Progenitor cell of endocrine pancreas (in vitro differentiated cells): ENCODE data around the gene PTPRM. TPM values are rescaled to one million over a fixed set of nuclear protein-coding genes. Genes with fewer than 3 reads are reported as not detected.

ENCODE experiments used
- DNase-seq: peaks from one replicate; pipeline ENCODE4 v3.0.0; 2021; ENCODE audit warnings: low spot score; ENCODE audit not compliant: unreplicated experiment
- H3K27ac Mint-ChIP-seq: 2 replicates; pipeline ENCODE4 v1.8.0; 2021; ENCODE audit warnings: mild to moderate bottlenecking, moderate library complexity, mixed read lengths
- H3K27me3 Mint-ChIP-seq: 2 replicates; pipeline ENCODE4 v1.8.0; 2021; ENCODE audit warnings: mixed read lengths
- H3K36me3 Mint-ChIP-seq: 2 replicates; pipeline ENCODE4 v1.8.0; 2022; ENCODE audit warnings: mixed read lengths; ENCODE audit not compliant: insufficient read depth
- H3K4me1 Mint-ChIP-seq: 2 replicates; pipeline ENCODE4 v1.8.0; 2021; ENCODE audit warnings: low read depth, mixed read lengths
- H3K4me3 Mint-ChIP-seq: 2 replicates; pipeline ENCODE4 v1.8.0; 2021; ENCODE audit warnings: low read depth, mild to moderate bottlenecking, moderate library complexity, mixed read lengths
- H3K9me3 Mint-ChIP-seq: 2 replicates; pipeline ENCODE4 v1.8.0; 2021; ENCODE audit warnings: low read depth, mixed read lengths
- CTCF ChIP-seq: fragments of 200-600 bp; sonication (generic); IDR thresholded peaks from one replicate; pipeline ENCODE4 v1.5.0; 2021; ENCODE audit warnings: antibody characterized with exemption, mild to moderate bottlenecking; ENCODE audit not compliant: unreplicated experiment
- total RNA-seq: library from RNA; stranded (reverse); gene quantifications from 2 replicates; pipeline ENCODE4 v1.2.1, GENCODE V29; 2021

The PTPRM gene
- total RNA-seq, 1 donor from 2014 or later: 23.2 TPM

- TF ChIP-seq CTCF: no peak
- no peak overlapping the region for H3K4me3 Mint-ChIP-seq
- H3K9me3 Mint-ChIP-seq: peaks cover 10% of the 10 kb centered on the region
- peaks cover 2% of the 10 kb centered on the region for H3K36me3 Mint-ChIP-seq
- no peak for DNase-seq
- no peak overlapping the region for H3K27ac Mint-ChIP-seq
- H3K27me3 Mint-ChIP-seq: no peaks in the 10 kb centered on the region
- peaks cover 18% of the 10 kb centered on the region for H3K4me1 Mint-ChIP-seq
These were observed 78.6 kb downstream of the PTPRM start for GRCh38 chr18:7645756-7646155.

- H3K27ac Mint-ChIP-seq: no peak overlapping the region
- no peak for DNase-seq
- H3K36me3 Mint-ChIP-seq: peaks cover 5% of the 10 kb centered on the region
- H3K9me3 Mint-ChIP-seq: peaks cover 10% of the 10 kb centered on the region
- no peak for TF ChIP-seq CTCF
- H3K4me3 Mint-ChIP-seq: no peak overlapping the region
- no peaks in the 10 kb centered on the region for H3K27me3 Mint-ChIP-seq
- H3K4me1 Mint-ChIP-seq: peaks cover 18% of the 10 kb centered on the region
These were observed 79.2 kb downstream of the PTPRM start for GRCh38 chr18:7646174-7646886.

GRCh38 chr18:7647500-7647899, 80.4 kb downstream of the PTPRM start:
- peaks cover 10% of the 10 kb centered on the region for H3K9me3 Mint-ChIP-seq
- H3K27me3 Mint-ChIP-seq: no peaks in the 10 kb centered on the region
- peaks cover 9% of the 10 kb centered on the region for H3K4me1 Mint-ChIP-seq
- no peak for TF ChIP-seq CTCF
- peaks cover 6% of the 10 kb centered on the region for H3K36me3 Mint-ChIP-seq
- H3K27ac Mint-ChIP-seq: no peak overlapping the region
- no peak for DNase-seq
- no peak overlapping the region for H3K4me3 Mint-ChIP-seq

GRCh38 chr18:7657050-7657449, 89.9 kb downstream of the PTPRM start:
- Mint-ChIP-seq H3K4me3 (no peak overlapping the region), H3K27ac (no peak overlapping the region), H3K4me1 (peaks cover 7% of the 10 kb centered on the region), H3K36me3 (peaks cover under 1% of the 10 kb centered on the region), H3K27me3 (no peaks in the 10 kb centered on the region), H3K9me3 (no peaks in the 10 kb centered on the region)
- DNase-seq: no peak
- TF ChIP-seq CTCF: no peak

- Mint-ChIP-seq H3K4me3 (no peak overlapping the region), H3K27ac (no peak overlapping the region), H3K9me3 (no peaks in the 10 kb centered on the region), H3K36me3 (no peaks in the 10 kb centered on the region), H3K27me3 (no peaks in the 10 kb centered on the region), H3K4me1 (peaks cover 7% of the 10 kb centered on the region)
- no peak for TF ChIP-seq CTCF
- DNase-seq: no peak
These were observed 90.8 kb downstream of the PTPRM start for GRCh38 chr18:7657937-7658336.
